ENCODE measurements around the gene NVL. TPM values are rescaled to one million over a fixed set of nuclear protein-coding genes. Genes with fewer than 3 reads are reported as not detected.

Gene NVL
- total RNA-seq, 2 experiments from 2014 or later = 44.1 to 52.7 TPM

- Mint-ChIP-seq H3K9me3 (no peaks in the 10 kb centered on the region), H3K4me1 (peaks cover 37% of the 10 kb centered on the region), H3K27me3 (no peaks in the 10 kb centered on the region), H3K4me3 (peak overlapping the region; percentile 81), H3K27ac (peak overlapping the region; percentile 98), H3K36me3 (peaks cover 34% of the 10 kb centered on the region)
- ATAC-seq (ENCODE audit: low read depth) (peak; percentile 39), DNase-seq (peak; percentile 62)
- POLR2A ChIA-PET = interaction anchor here (0.6 to 4.3 kb wide), 17 partner anchors 8 to 1469 kb away, joined by 3 to 58 read pairs (median 6); partner anchors contain the start of genes NVL and WDR26
These were observed 147.7 kb downstream of the NVL start for GRCh38 chr1:224182057-224182865.

GRCh38 chr1:224181453-224181810, 148.5 kb downstream of the NVL start:
- H3K36me3 Mint-ChIP-seq = peaks cover 27% of the 10 kb centered on the region
- peak overlapping the region; percentile 81 for H3K4me3 Mint-ChIP-seq
- no peaks in the 10 kb centered on the region for H3K27me3 Mint-ChIP-seq
- POLR2A ChIA-PET = interaction anchor here (1.8 to 4.3 kb wide), 4 partner anchors 13 to 253 kb away, joined by 4 to 58 read pairs (median 8); partner anchors contain the start of gene WDR26
- peak overlapping the region; percentile 98 for H3K27ac Mint-ChIP-seq
- ATAC-seq (ENCODE audit: low read depth) (no peak), DNase-seq (no peak)
- no peaks in the 10 kb centered on the region for H3K9me3 Mint-ChIP-seq
- H3K4me1 Mint-ChIP-seq = peaks cover 32% of the 10 kb centered on the region

- H3K36me3 Mint-ChIP-seq = peaks cover 23% of the 10 kb centered on the region
- POLR2A ChIA-PET = interaction anchor here (2.6 to 4.3 kb wide), 2 partner anchors 12 to 153 kb away, joined by 9 to 58 read pairs; no protein-coding TSS in a partner anchor
These were observed 149.1 kb downstream of the NVL start for GRCh38 chr1:224180783-224181452.

GRCh38 chr1:224178894-224179293, 151.1 kb downstream of the NVL start:
- no peaks in the 10 kb centered on the region for H3K27me3 Mint-ChIP-seq
- no peaks in the 10 kb centered on the region for H3K9me3 Mint-ChIP-seq
- H3K4me1 Mint-ChIP-seq = peaks cover 21% of the 10 kb centered on the region
- POLR2A ChIA-PET = no interaction called here
- peaks cover 4% of the 10 kb centered on the region for H3K36me3 Mint-ChIP-seq
- ATAC-seq (ENCODE audit: low read depth) = no peak
- H3K27ac Mint-ChIP-seq = no peak overlapping the region
- no peak overlapping the region for H3K4me3 Mint-ChIP-seq
- DNase-seq = no peak

More at GRCh38 chr1:224180783-224181452, 149.1 kb downstream of the NVL start:
- H3K4me1 Mint-ChIP-seq = peaks cover 32% of the 10 kb centered on the region
- H3K9me3 Mint-ChIP-seq = no peaks in the 10 kb centered on the region
- peak overlapping the region; percentile 98 for H3K27ac Mint-ChIP-seq
- ATAC-seq (ENCODE audit: low read depth) = no peak
- H3K4me3 Mint-ChIP-seq = no peak overlapping the region
- no peaks in the 10 kb centered on the region for H3K27me3 Mint-ChIP-seq
- DNase-seq = no peak

- Mint-ChIP-seq H3K27me3 (peaks cover 4% of the 10 kb centered on the region), H3K9me3 (no peaks in the 10 kb centered on the region), H3K4me1 (peaks cover 19% of the 10 kb centered on the region), H3K4me3 (no peak overlapping the region), H3K36me3 (peaks cover 4% of the 10 kb centered on the region), H3K27ac (no peak overlapping the region)
- POLR2A ChIA-PET = interaction anchor here (0.7 kb wide), 1 partner anchor 118 kb away, joined by 3 read pairs; no protein-coding TSS in a partner anchor
- ATAC-seq (ENCODE audit: low read depth) (no peak), DNase-seq (no peak)
These were observed 152.5 kb downstream of the NVL start for GRCh38 chr1:224177356-224177999.

Small RNA genes within 50 kb of the gene (microRNA-seq; reads per million reads assigned to microRNA genes)
- gene MIR320B2 = 7.7 reads per million, percentile 6 among the genes with 10 or more reads in this experiment

Other genes starting within 250 kb of the NVL start
- gene FBXO28, start 216.1 kb downstream of the NVL start, total RNA-seq = 10 to 100 TPM; 31.0 to 32.3 TPM
- gene DEGS1, start 146.9 kb downstream of the NVL start, total RNA-seq = 10 to 100 TPM; 63.8 to 65.8 TPM
- gene CNIH4, start 26.7 kb upstream of the NVL start, total RNA-seq = 10 to 100 TPM; 42.3 to 43.1 TPM
- gene WDR26, start 104.6 kb upstream of the NVL start, total RNA-seq = 10 to 100 TPM; 90.2 to 92.0 TPM